MM.1S (cell line): Measurements from ENCODE around the gene STIL.

Source experiments
- DNase-seq: peaks from one replicate; pipeline ENCODE4 v3.0.0-alpha.2; 2015
- H2AFZ ChIP-seq: fragments of 300-600 bp; sonication (generic); 2 replicates; pipeline ENCODE4 v1.6.0; 2016; ENCODE audit warnings: antibody characterized with exemption, low read length
- H3F3A ChIP-seq: fragments of 300-600 bp; sonication (generic); 2 replicates; pipeline ENCODE4 v1.6.1; 2016; ENCODE audit warnings: mild to moderate bottlenecking, antibody characterized with exemption, low read length, moderate library complexity, mixed read lengths; ENCODE audit not compliant: insufficient read depth
- H3K27ac ChIP-seq: fragments of 300-600 bp; sonication (generic); 2 replicates; pipeline ENCODE4 v1.5.1; 2016; ENCODE audit warnings: mild to moderate bottlenecking, low read length
- H3K27me3 ChIP-seq: fragments of 300-600 bp; sonication (generic); replicated peaks from 2 replicates; pipeline ENCODE4 v1.6.0; 2016; ENCODE audit warnings: low read length; ENCODE audit not compliant: insufficient read depth
- H3K36me3 ChIP-seq: fragments of 300-600 bp; sonication (generic); replicated peaks from 2 replicates; pipeline ENCODE4 v1.6.1; 2016; ENCODE audit warnings: mild to moderate bottlenecking, low read length, mixed read lengths; ENCODE audit not compliant: insufficient read depth
- H3K4me1 ChIP-seq: fragments of 300-600 bp; sonication (generic); 2 replicates; pipeline ENCODE4 v1.6.1; 2016; ENCODE audit warnings: low read length, mixed read lengths
- H3K4me2 ChIP-seq: fragments of 300-600 bp; sonication (generic); 2 replicates; pipeline ENCODE4 v1.6.0; 2016; ENCODE audit warnings: low read depth, low read length
- H3K4me3 ChIP-seq: fragments of 300-600 bp; sonication (generic); 2 replicates; pipeline ENCODE4 v1.5.1; 2016; ENCODE audit warnings: low read length, mixed read lengths
- H3K79me2 ChIP-seq: fragments of 300-600 bp; sonication (generic); 2 replicates; pipeline ENCODE4 v1.6.1; 2016; ENCODE audit warnings: mixed run types, low read length, mixed read lengths
- H3K9ac ChIP-seq: fragments of 300-600 bp; sonication (generic); 2 replicates; pipeline ENCODE4 v1.6.1; 2016; ENCODE audit warnings: low read length, mixed read lengths
- H3K9me2 ChIP-seq: fragments of 300-600 bp; sonication (generic); replicated peaks from 2 replicates; pipeline ENCODE4 v1.6.1; 2016; ENCODE audit warnings: mild to moderate bottlenecking, low read length, mixed read lengths; ENCODE audit not compliant: insufficient read depth
- H3K9me3 ChIP-seq: fragments of 300-600 bp; sonication (generic); replicated peaks from 2 replicates; pipeline ENCODE4 v1.6.1; 2016; ENCODE audit warnings: mild to moderate bottlenecking, low read length, mixed read lengths; ENCODE audit not compliant: insufficient read depth
- H4K20me1 ChIP-seq: fragments of 300-600 bp; sonication (generic); 2 replicates; pipeline ENCODE4 v1.6.1; 2016; ENCODE audit warnings: mild to moderate bottlenecking, low read length, moderate library complexity, mixed read lengths; ENCODE audit not compliant: insufficient read depth
- EZH2 ChIP-seq: fragments of 300-600 bp; sonication (generic); optimal IDR thresholded peaks from 2 replicates; pipeline ENCODE3; 2017; ENCODE audit warnings: low read depth, mild to moderate bottlenecking, antibody characterized with exemption, low read length, mixed read lengths
- EZH2phosphoT487 ChIP-seq: fragments of 300-600 bp; sonication (generic); IDR thresholded peaks from 2 replicates; pipeline ENCODE4 v1.6.1; 2018; ENCODE audit warnings: antibody characterized with exemption, low read length
- TF ChIP-seq, protein P1 (sequence below): fragments of 300-600 bp; sonication (generic); IDR thresholded peaks from 2 replicates; pipeline ENCODE4 v1.5.1; 2016; ENCODE audit warnings: antibody characterized with exemption, low read length, mixed read lengths

Gene STIL

DNA sequence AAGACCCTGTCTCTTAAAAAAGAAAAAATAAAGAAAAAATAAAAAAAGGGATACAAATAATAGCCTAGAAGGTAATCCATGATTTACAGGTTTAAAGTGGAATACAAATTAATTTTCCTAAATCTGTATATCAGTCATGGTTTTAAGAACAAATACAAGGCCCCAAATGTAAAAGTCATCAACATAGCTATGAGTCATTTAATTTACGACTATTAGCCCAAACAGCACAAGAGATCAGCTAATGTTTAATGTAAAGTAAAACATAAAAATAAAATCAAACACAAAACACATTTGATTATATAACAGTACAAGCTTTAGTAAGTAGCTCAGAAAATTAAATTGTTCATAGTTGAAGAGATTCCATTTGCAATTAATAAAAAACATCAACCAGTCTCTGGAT lies 61.6 kb downstream of the STIL start:
- H3K27me3 ChIP-seq, result no peaks in the 10 kb centered on the region; the same call in 1 of the 2 replicates
- no peaks in the 10 kb centered on the region for H3K9me3 ChIP-seq
- H3K9me2 ChIP-seq, result no peaks in the 10 kb centered on the region
- no peak overlapping the region for H3K27ac ChIP-seq
- H3K79me2 ChIP-seq, result 0 out of 2 replicates have a peak, but pooled peaks cover 2% of the 10 kb centered on the region
- no peak overlapping the region for H3K4me2 ChIP-seq
- no peaks in the 10 kb centered on the region for H3K4me1 ChIP-seq
- H4K20me1 ChIP-seq, result no peaks in the 10 kb centered on the region
- H3K4me3 ChIP-seq, result no peak overlapping the region
- H3K36me3 ChIP-seq, result peaks cover 9% of the 10 kb centered on the region; the same call in 1 of the 2 replicates
- no peak overlapping the region for H3K9ac ChIP-seq
- no peak for TF ChIP-seq EZH2phosphoT487
- TF ChIP-seq, protein P1, sequence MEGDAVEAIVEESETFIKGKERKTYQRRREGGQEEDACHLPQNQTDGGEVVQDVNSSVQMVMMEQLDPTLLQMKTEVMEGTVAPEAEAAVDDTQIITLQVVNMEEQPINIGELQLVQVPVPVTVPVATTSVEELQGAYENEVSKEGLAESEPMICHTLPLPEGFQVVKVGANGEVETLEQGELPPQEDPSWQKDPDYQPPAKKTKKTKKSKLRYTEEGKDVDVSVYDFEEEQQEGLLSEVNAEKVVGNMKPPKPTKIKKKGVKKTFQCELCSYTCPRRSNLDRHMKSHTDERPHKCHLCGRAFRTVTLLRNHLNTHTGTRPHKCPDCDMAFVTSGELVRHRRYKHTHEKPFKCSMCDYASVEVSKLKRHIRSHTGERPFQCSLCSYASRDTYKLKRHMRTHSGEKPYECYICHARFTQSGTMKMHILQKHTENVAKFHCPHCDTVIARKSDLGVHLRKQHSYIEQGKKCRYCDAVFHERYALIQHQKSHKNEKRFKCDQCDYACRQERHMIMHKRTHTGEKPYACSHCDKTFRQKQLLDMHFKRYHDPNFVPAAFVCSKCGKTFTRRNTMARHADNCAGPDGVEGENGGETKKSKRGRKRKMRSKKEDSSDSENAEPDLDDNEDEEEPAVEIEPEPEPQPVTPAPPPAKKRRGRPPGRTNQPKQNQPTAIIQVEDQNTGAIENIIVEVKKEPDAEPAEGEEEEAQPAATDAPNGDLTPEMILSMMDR, result no peak
- TF ChIP-seq EZH2, result no peak
- no peaks in the 10 kb centered on the region for H3F3A ChIP-seq
- no peak for DNase-seq
- no peak overlapping the region for H2AFZ ChIP-seq

DNA sequence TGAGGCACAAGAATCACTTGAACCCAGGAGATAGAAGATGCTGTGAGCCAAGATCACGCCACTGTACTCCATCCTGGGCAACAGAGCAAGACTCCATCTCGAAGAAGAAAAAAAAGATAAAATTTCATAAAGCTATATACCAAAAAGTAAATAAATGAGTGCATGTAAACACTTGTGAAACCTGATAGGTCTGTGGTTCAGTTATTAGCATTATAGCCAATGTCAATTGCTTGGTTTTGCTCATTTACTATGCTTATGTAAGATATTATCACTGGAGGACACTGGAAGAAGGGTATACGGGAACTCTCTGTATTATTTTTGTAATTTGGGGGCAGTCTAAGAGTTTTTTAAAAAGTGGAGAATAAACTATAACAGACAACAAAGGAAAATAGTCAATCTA lies 64.2 kb downstream of the STIL start:
- Histone ChIP-seq H3K79me2 (no peaks in the 10 kb centered on the region), H4K20me1 (no peaks in the 10 kb centered on the region), H3K4me3 (no peak overlapping the region), H2AFZ (no peak overlapping the region), H3K4me1 (no peaks in the 10 kb centered on the region), H3K36me3 (peaks cover 9% of the 10 kb centered on the region; the same call in 1 of the 2 replicates), H3K9ac (no peak overlapping the region), H3K4me2 (no peak overlapping the region), H3K27ac (no peak overlapping the region), H3K9me3 (no peaks in the 10 kb centered on the region), H3K27me3 (no peaks in the 10 kb centered on the region; the same call in 1 of the 2 replicates), H3F3A (no peaks in the 10 kb centered on the region), H3K9me2 (no peaks in the 10 kb centered on the region)
- no peak for DNase-seq
- TF ChIP-seq, protein P1, result no peak
- TF ChIP-seq EZH2phosphoT487, result no peak
- TF ChIP-seq EZH2, result no peak

DNA sequence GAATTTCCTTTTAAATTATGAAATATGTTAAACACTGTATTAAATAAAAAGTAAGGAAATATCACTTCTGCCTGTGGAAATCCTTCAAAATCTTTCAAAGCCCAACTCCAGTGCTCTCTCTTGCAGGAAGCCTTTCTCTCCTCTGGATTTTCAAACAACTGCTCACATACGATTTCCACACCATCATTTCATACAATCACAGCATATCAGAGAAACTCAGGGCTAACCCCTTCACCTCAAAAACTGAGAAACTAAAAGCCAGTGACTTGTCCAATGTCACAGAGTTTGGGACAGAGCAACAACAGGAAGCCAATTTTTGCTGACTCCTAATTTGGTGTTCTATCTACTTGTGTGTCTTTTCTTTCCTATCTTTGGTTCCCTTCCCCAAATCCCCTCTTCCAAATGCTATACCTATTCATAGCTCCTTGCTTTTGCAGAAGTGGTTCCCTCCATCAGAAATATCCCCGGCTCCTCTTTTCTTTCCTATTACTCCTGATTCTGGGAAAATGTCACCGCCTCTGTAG lies 69.5 kb downstream of the STIL start:
- H3K27ac ChIP-seq, result no peak overlapping the region
- H3K9ac ChIP-seq, result no peak overlapping the region
- no peak overlapping the region for H3K4me3 ChIP-seq
- no peaks in the 10 kb centered on the region for H3K27me3 ChIP-seq
- TF ChIP-seq EZH2phosphoT487 (no peak), EZH2 (no peak)
- H3K4me1 ChIP-seq, result no peaks in the 10 kb centered on the region
- H4K20me1 ChIP-seq, result no peaks in the 10 kb centered on the region
- no peak overlapping the region for H2AFZ ChIP-seq
- no peak for DNase-seq
- no peak overlapping the region for H3K4me2 ChIP-seq
- no peaks in the 10 kb centered on the region for H3K36me3 ChIP-seq
- H3K9me3 ChIP-seq, result no peaks in the 10 kb centered on the region
- no peaks in the 10 kb centered on the region for H3F3A ChIP-seq
- no peaks in the 10 kb centered on the region for H3K79me2 ChIP-seq
- no peaks in the 10 kb centered on the region for H3K9me2 ChIP-seq

DNA sequence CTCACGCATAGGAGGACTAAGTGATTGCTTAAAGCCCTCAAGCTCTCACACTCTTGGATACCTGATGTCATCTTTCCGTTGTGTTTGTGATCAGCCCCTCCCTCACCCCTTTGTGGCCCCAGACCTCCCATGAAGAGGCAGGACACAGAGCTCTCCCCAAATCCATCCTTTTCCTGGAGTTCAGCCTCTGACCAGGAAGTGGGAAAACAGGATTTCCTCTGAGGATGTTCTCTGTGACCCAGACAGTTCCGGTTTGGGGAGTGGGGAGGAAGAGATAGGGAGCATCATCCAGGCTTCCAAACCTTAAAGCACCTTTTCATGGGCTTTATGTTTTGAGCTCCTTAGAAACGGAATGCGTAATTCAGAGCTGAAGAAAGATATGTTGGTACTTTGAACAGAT lies 70.0 kb downstream of the STIL start:
- Histone ChIP-seq H3K9ac (no peak overlapping the region), H3K27ac (no peak overlapping the region)

More for the DNA sequence above, 70.0 kb downstream of the STIL start:
- H3K36me3 ChIP-seq, result no peaks in the 10 kb centered on the region
- no peak overlapping the region for H3K4me2 ChIP-seq
- no peaks in the 10 kb centered on the region for H3K79me2 ChIP-seq
- H3K27me3 ChIP-seq, result no peaks in the 10 kb centered on the region
- no peaks in the 10 kb centered on the region for H3K9me3 ChIP-seq
- H3F3A ChIP-seq, result no peaks in the 10 kb centered on the region
- no peaks in the 10 kb centered on the region for H3K9me2 ChIP-seq
- H2AFZ ChIP-seq, result no peak overlapping the region
- TF ChIP-seq EZH2phosphoT487, result no peak
- TF ChIP-seq, protein P1, result no peak
- TF ChIP-seq EZH2, result no peak
- no peaks in the 10 kb centered on the region for H4K20me1 ChIP-seq
- no peaks in the 10 kb centered on the region for H3K4me1 ChIP-seq
- DNase-seq, result no peak
- no peak overlapping the region for H3K4me3 ChIP-seq
